ENCODE results near the gene ANKEF1.

ANKEF1 gene

DNA sequence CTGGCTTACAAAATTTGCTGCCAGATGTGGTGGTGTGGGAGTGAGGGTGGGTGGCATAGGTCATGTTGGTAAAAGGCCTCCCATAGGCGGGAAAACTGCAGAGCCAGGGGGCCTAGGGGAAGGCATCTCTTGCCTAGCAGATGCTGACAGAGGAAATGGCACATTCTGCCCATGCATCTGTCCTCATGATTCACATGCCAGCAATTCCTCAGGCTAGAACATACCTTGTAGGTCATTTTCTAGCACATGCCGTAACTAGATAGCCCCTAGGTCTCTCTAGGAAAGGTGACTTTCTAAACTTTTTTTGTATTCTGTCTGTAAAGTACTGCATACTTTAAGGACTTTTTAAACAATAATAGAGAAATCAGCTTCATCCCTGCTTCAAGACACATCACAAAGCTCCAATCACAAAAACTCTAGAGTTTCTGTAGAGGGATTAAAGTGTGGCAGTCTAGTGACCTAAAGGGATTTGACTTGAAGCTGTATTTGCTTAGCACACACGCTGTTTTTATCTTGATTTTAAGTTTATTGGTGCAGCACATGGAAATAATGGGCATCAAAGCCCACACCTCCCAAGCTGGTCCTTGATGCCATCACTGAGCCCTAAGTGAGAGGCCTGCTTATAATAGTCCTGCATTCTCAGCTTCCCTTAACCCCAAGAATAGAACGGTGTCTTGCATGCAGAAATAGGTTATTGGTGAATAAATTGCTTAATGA, 55.2 kb downstream of the ANKEF1 start:
- no peak for DNase-seq (ENCODE audit: low read depth)

DNA sequence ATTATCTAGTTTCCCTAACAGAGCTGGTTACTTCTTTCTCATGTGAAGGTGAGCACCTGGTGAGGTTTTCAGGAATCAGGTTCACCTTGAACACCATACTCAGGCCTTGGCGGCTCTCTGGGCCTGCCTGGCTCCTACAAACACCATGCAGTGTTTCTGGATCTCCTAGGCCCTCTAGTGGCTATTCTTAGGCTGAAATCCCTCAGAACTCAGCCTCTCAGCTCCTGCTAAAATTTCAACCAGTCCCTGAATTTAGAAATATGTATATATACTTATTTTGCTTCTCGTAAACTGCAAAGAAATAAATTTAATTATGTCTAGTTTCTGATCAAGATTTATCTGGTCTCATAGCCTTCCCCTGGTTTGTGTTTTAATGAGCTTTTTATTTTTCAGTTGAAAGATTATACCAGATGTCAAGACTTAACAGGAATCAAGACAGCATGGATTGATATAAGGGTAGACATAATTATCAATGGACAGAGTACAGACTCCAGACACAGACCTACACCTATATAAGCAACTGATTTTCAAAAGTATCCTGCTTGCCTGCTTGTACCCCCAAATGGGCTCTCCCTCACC, 55.9 kb downstream of the ANKEF1 start:
- peak; percentile 63 for DNase-seq (ENCODE audit: low read depth)

DNA sequence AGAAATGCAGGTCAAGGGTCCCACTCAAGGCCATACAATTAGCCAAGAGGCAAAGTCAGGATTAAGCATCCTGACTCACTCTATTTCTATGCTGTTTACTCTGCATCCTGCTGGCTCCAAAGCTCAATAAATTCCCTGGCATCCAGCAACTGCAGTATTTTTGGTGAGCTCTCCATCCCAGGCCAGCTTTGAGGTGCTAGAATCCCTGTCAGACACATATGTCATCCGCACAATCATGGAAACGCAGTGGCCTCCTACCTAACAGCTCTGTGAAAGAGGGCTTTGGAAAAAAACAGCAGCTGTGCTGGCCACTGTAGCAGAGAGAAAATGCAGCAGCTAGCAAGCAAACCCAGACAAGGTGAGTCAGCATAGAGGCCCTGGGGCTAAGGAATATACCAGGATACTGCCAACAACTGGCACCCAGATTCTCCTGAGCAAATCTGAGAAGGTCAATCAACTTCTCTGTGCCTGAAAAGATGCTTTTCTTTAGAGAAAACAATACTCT, 58.4 kb downstream of the ANKEF1 start:
- peak; percentile 89 for DNase-seq (ENCODE audit: low read depth)

DNA sequence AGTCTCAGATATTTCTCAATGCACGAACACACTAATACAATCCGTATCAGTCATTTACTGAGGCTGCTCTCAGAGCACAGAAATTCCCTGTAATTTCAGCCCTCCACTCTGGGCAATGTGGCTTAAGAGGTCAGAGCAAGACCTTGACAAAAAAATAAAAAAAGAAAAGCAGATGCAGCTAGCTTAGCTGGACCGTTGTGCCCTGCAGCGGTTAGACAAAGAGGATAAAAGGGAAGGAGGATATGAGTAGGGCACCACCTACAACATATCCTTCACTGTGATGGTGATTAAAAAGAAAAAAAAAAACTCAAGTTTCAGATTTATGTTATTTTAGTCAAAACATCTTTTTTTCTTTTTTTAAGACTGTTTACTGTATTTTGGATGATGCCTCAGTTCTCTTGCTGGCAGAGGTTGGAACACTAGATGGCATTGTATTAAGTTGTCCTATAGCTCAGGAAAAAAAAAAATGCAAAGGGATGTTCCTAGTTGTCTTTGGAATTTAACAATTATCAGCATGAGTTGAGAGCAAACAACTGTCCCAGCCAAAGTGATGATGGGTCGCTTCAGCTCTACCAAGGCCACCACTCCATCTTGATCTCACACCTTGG, 59.9 kb downstream of the ANKEF1 start:
- no peak for DNase-seq (ENCODE audit: low read depth)

DNA sequence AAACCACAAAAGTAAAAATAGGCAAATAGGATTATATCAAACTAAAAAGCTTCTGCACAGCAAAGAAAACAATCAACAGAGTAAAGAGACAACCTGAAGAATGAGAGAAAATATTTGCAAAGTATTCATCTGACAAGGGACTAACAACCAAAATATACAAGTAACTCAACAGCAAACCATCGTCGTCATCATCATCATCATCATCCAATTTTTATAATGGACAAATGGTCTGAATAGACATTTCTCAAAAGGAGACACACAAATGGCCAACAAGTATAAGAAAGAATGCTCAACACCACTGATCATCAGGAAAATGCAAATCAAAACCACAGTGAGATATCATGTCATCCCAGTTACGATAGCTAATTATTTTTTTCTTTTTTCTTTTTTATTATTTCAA, 62.0 kb downstream of the ANKEF1 start:
- no peak for DNase-seq (ENCODE audit: low read depth)

DNA sequence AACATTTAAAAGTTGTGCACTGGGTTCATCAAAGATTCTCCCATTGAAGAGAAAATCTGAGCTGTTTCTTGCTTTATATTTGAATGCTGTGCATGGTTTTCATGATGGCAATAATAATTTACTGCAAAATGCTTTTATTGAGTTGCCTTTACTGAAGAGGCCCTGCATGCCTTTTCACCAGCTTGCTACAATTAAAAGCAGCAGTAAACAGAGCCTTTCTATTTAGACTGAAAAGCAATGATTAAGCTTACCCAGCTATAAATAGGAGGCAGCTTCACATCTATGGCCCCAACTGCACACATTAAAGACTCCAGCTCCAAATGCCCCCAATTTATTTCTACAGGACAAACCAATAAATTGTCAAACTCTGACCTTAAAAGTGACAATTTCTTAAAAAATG, 70.3 kb downstream of the ANKEF1 start:
- no peak for DNase-seq (ENCODE audit: low read depth)

All from amniotic epithelial cell (primary cell).